22Rv1 (cell line): ENCODE measurements around the gene RNF138.
A peak's percentile ranks its signal among the peaks of the same experiment; 100 is the strongest.

Experiments
- H3K27ac ChIP-seq: fragments of 450-650 bp; 2 replicates; pipeline ENCODE4 v1.5.1; 2017
- CTCF ChIP-seq: fragments of 450-650 bp; IDR thresholded peaks from 2 replicates; pipeline ENCODE4 v1.5.1; 2017; ENCODE audit warnings: mild to moderate bottlenecking
- ZFX ChIP-seq: fragments of 450-650 bp; IDR thresholded peaks from 2 replicates; pipeline ENCODE4 v1.6.1; 2017; ENCODE audit warnings: antibody characterized with exemption, borderline replicate concordance

RNF138 gene

DNA sequence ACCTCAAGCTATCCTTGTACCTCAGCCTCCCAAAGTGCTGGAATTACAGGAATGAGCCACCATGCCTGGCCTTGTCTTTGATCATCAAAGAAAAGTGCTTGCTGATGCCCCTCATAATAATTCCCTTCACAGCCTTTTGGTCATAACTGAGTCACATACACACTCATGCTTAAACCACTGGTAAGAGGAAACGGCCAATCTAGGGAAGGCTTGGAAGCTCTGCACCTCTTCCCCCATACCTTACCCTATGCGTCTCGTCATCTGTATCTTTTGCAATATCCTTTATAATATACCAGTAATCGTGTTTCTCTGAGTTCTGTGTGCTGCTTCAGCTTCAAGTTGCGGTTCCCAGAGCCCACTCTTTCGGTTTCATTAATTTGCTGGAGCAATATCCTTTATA lies 4.8 kb upstream of the RNF138 start:
- H3K27ac ChIP-seq = no peak overlapping the region
- TF ChIP-seq CTCF (no peak), ZFX (no peak)

DNA sequence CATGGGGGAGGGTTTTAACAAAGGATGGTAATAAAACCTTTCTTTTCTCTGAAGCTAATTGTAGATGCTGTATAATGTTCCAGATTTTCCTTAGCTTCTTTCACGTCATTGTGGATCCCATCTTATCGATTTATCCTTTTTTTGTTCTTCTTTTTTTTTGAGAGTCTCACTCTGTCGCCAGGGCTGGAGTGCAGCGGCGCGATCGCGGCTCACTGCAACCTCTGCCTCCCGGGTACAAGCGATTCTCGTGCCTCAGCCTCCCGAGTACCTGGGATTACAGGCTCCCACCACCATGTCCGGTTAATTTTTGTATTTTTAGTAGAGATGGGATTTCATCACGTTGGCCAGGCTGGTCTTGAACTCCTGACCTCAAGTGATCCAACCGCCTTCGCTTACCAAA lies 843 bp upstream of the RNF138 start:
- H3K27ac ChIP-seq = peak overlapping the region; percentile 97; the same call in 1 of the 2 replicates

DNA sequence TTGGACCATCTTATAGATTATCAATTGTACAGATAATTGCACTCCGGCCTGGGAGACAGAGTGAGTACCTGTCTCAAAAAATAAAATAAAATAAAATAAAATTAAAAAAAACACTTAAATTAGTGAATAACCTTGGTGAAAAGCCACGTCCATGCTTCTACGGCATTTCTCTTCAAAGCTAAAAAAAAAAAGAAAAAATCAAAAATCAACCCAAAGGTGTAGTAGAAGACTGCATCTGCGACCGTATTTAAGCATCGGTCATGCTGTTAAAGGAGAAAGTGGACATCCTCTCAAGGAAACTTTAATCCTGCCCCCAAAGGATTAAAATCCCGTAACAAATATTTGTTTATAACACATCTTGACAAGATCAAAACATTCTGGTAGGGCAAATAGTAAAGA lies 350 bp upstream of the RNF138 start:
- TF ChIP-seq ZFX = no peak
- no peak for TF ChIP-seq CTCF
- peak overlapping the region; percentile 97 for H3K27ac ChIP-seq

GRCh38 chr18:32092422-32093101 lies 888 bp downstream of the RNF138 start:
- H3K27ac ChIP-seq = peak overlapping the region; percentile 97
- TF ChIP-seq CTCF (no peak), ZFX (no peak)

- H3K27ac ChIP-seq = peak overlapping the region; percentile 97
- no peak for TF ChIP-seq CTCF
- TF ChIP-seq ZFX = no peak
These were observed 1.4 kb downstream of the RNF138 start for GRCh38 chr18:32093102-32093511.

DNA sequence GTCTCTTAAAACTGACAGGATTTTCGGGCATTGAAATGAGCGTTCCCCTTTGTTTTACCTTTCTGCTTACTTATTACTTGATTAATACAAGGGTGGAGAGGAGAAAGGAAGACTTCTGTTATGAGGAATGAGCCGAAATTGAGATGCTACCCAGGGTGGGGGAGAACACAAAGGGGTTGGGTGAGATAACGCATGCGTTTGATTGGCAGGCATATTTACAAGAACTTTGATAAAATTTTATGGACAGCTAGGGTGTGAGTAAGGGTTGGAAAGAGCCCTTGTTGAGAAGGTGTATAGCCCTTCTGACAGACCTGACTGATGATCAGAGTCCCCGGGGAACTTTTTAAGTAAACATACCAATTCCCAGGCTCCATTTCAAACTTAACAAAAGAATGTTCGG lies 1.8 kb downstream of the RNF138 start:
- TF ChIP-seq ZFX = no peak
- no peak for TF ChIP-seq CTCF
- peak overlapping the region; percentile 97 for H3K27ac ChIP-seq

GRCh38 chr18:32095192-32095899 lies 3.7 kb downstream of the RNF138 start:
- H3K27ac ChIP-seq = no peak overlapping the region
- TF ChIP-seq CTCF (no peak), ZFX (no peak)

DNA sequence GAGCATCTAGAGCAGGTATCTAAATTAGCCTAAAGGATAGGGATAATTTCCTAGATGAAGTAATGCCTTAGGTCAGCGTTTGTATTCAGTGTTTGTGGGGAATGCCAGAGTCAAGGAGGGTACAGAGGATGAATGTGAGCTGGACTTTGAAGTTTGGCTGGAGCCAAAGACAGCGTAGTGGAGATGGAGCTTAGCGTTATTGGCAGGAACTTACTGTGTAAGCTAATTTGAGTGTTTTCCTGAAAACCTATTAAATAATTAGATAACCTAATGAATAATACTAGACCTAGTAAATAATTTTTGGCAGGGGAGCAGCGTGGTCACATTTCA lies 4.2 kb downstream of the RNF138 start:
- H3K27ac ChIP-seq = no peak overlapping the region
- TF ChIP-seq CTCF (no peak), ZFX (no peak)
